Progenitor cell of endocrine pancreas (in vitro differentiated cells): ENCODE results near the gene HSD3B7. TPM values are rescaled to one million over a fixed set of nuclear protein-coding genes. Genes with fewer than 3 reads are reported as not detected.

Experiments
- total RNA-seq: library from RNA; stranded (reverse); gene quantifications from 2 replicates; pipeline ENCODE4 v1.2.1, GENCODE V29; 2021

HSD3B7 gene
- total RNA-seq, 1 donor from 2014 or later: 5.5 TPM

Other genes with a start within 250 kb of the HSD3B7 start
- 53.5 and 61.8 TPM in 2 replicates for gene PHKG2, start 236.8 kb upstream of the HSD3B7 start, total RNA-seq
- 19.3 and 22.2 TPM in 2 replicates for gene CFAP119, start 223.1 kb upstream of the HSD3B7 start, total RNA-seq
- 137 and 155 TPM in 2 replicates for gene RNF40, start 222.9 kb upstream of the HSD3B7 start, total RNA-seq
- gene ZNF629, start 198.0 kb upstream of the HSD3B7 start, total RNA-seq: 33.0 and 35.0 TPM in 2 replicates
- gene BCL7C, start 91.1 kb upstream of the HSD3B7 start, total RNA-seq: 33.2 and 34.2 TPM in 2 replicates
- gene CTF1, start 88.6 kb upstream of the HSD3B7 start, total RNA-seq: 4.5 and 5.1 TPM in 2 replicates
- 65.6 and 66.8 TPM in 2 replicates for gene FBXL19, start 61.6 kb upstream of the HSD3B7 start, total RNA-seq
- 19.1 and 19.5 TPM in 2 replicates for gene ORAI3, start 36.1 kb upstream of the HSD3B7 start, total RNA-seq
- 25.4 and 27.7 TPM in 2 replicates for gene SETD1A, start 27.5 kb upstream of the HSD3B7 start, total RNA-seq
- gene STX1B, start 25.4 kb downstream of the HSD3B7 start, total RNA-seq: 1.0 and 1.6 TPM in 2 replicates
- gene STX4, start 48.4 kb downstream of the HSD3B7 start, total RNA-seq: 49.4 and 50.3 TPM in 2 replicates
- gene ZNF668, start 89.0 kb downstream of the HSD3B7 start, total RNA-seq: 14.3 and 17.5 TPM in 2 replicates
- 28.5 and 32.6 TPM in 2 replicates for gene ZNF646, start 89.2 kb downstream of the HSD3B7 start, total RNA-seq
- gene PRSS53, start 103.7 kb downstream of the HSD3B7 start, total RNA-seq: 2.3 and 2.9 TPM in 2 replicates
- 51.0 and 54.8 TPM in 2 replicates for gene VKORC1, start 109.6 kb downstream of the HSD3B7 start, total RNA-seq
- gene BCKDK, start 123.2 kb downstream of the HSD3B7 start, total RNA-seq: 40.1 and 41.7 TPM in 2 replicates
- 72.4 and 76.1 TPM in 2 replicates for gene KAT8, start 132.5 kb downstream of the HSD3B7 start, total RNA-seq
- 107 and 111 TPM in 2 replicates for gene PRSS8, start 150.5 kb downstream of the HSD3B7 start, total RNA-seq
- 0.65 and 0.69 TPM in 2 replicates for gene PRSS36, start 164.9 kb downstream of the HSD3B7 start, total RNA-seq
- gene FUS, start 194.9 kb downstream of the HSD3B7 start, total RNA-seq: 739 TPM in 2 replicates
- gene PYCARD, start 217.6 kb downstream of the HSD3B7 start, total RNA-seq: 4.6 and 5.4 TPM in 2 replicates
- 0.14 TPM in 1 of 2 replicates, not detected in the other for gene TRIM72, start 228.9 kb downstream of the HSD3B7 start, total RNA-seq
- gene PYDC1, start 231.9 kb downstream of the HSD3B7 start, total RNA-seq: not detected in 2 replicates